ENCODE data around the gene MS4A14. TPM values are rescaled to one million over a fixed set of nuclear protein-coding genes. Genes with fewer than 3 reads are reported as not detected.

MS4A14 gene
- polyA plus RNA-seq, 4 donors = 0.30 to 0.96 (median 0.36) TPM

Other genes starting within 250 kb of the MS4A14 start
- gene MS4A6A, start 213.4 kb upstream of the MS4A14 start, polyA plus RNA-seq (ENCODE audit: insufficient read length in 4 of 4) = 10 to 100 TPM; 15.7 to 33.9 (median 17.0) TPM
- 1 to 10 TPM in 3 of 4 donors, under 1 TPM in 1; 0.83 to 1.4 (median 1.2) TPM for gene MS4A4E, start 153.3 kb upstream of the MS4A14 start, polyA plus RNA-seq (ENCODE audit: insufficient read length in 4 of 4)
- 10 to 100 TPM in 2 of 4 donors, 1 to 10 TPM in 2; 5.9 to 15.3 (median 8.3) TPM for gene MS4A4A, start 115.8 kb upstream of the MS4A14 start, polyA plus RNA-seq (ENCODE audit: insufficient read length in 4 of 4)
- not detected for gene MS4A6E, start 69.2 kb upstream of the MS4A14 start, polyA plus RNA-seq (ENCODE audit: insufficient read length in 4 of 4)
- gene MS4A7, start 17.9 kb upstream of the MS4A14 start, polyA plus RNA-seq (ENCODE audit: insufficient read length in 4 of 4) = 10 to 100 TPM in 1 of 4 donors, 1 to 10 TPM in 3; 4.9 to 11.1 (median 5.3) TPM
- gene MS4A5, start 33.1 kb downstream of the MS4A14 start, polyA plus RNA-seq (ENCODE audit: insufficient read length in 4 of 4) = not detected
- 1 to 10 TPM in 1 of 4 donors, under 1 TPM in 2, not detected in 1; 0.34 to 2.4 (median 0.37) TPM for gene MS4A1, start 59.4 kb downstream of the MS4A14 start, polyA plus RNA-seq (ENCODE audit: insufficient read length in 4 of 4)
- gene MS4A12, start 96.3 kb downstream of the MS4A14 start, polyA plus RNA-seq (ENCODE audit: insufficient read length in 4 of 4) = not detected
- gene MS4A13, start 118.9 kb downstream of the MS4A14 start, polyA plus RNA-seq (ENCODE audit: insufficient read length in 4 of 4) = not detected